Activated naive CD4-positive, alpha-beta T cell treated with Interleukin-2 at 50 U/mL for 16 hours (primary cell): ENCODE measurements around the gene RAB9A.

Experiments
- DNase-seq: peaks from one replicate; pipeline ENCODE4 v3.0.0-alpha.2; 2020

RAB9A gene

DNA sequence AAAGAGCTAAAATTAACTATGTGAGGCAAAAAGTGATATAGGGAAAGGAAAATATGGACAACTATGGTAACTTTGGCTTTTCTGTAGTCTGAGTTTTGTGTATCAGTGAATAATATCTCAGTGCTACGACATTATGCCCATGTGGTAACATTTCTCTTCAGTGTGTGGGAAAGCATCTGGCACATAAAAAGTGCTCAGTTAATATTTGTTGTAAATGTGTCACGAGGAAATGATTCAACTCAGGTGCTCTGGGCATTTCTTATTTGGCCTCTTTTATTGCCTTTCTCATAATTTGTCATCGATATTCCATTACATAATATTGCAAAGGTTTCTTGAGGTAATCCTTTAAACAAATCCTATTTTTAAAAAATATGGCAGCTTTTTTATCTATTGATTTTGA, 63.2 kb downstream of the RAB9A start:
- DNase-seq, result no peak

- no peak for DNase-seq
These were observed 63.7 kb downstream of the RAB9A start for GRCh38 chrX:13752646-13753045.

DNA sequence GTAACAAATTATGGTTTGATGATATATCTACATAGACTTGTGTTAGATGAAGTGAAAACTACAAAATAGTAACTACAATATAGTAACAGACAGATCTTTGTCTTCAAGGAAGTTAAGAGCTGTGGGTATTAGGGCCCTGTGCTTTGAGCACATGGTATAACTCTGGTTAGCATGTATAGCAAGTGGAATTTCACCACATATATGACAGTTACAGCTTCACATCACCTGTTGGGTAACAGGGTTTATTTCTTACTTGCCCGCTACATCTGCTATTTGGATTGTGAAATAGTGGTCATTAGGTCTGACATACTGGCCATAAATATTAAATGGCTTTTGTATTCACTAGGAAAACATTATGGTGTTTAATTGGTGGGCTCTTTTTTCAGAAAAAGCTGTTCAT, 65.8 kb downstream of the RAB9A start:
- no peak for DNase-seq

GRCh38 chrX:13755254-13755653, 66.3 kb downstream of the RAB9A start:
- no peak for DNase-seq

- no peak for DNase-seq
These were observed 67.5 kb downstream of the RAB9A start for GRCh38 chrX:13756381-13756780.

DNA sequence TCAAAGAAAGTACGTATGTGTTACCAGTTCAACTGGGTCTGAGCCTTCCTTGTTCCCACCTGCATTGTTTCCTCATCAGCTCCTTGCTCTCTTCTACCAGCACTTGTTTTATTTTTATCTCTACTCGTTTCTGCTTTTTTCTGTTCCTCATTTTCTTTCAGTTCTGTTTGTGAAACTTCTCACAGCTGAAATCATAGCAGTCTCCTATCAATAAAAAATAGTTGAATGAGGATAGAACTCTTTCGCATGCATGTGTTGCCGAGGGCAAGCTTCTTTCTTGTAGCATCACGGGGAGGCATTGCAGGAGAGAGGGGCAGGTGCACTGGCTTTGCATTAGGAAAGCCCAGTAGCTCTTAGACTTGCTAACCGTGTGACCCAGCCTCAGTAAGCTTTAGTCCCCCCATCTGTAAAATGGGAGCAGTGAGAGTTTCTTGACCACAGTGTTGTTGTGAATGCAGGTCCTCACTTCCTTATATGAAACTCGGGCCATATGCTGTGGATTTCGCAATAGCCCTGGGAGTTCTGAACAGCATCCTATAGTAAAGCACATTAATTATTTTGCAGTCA, 70.3 kb downstream of the RAB9A start:
- DNase-seq, result no peak
